Kidney epithelial cell (primary cell): Measurements from ENCODE around the gene DIP2A. TPM values are rescaled to one million over a fixed set of nuclear protein-coding genes. Genes with fewer than 3 reads are reported as not detected.

Experiments
- DNase-seq: peaks from one replicate; pipeline ENCODE4 v3.0.0-alpha.2; 2010; ENCODE audit warnings: low read depth
- H3K27me3 ChIP-seq: 2 replicates; pipeline ENCODE4 v1.6.0; 2011; ENCODE audit warnings: low read length; ENCODE audit not compliant: control insufficient read depth, insufficient read depth
- H3K36me3 ChIP-seq: 2 replicates; pipeline ENCODE4 v1.5.1; 2011; ENCODE audit warnings: low read length; ENCODE audit not compliant: control insufficient read depth, insufficient read depth
- H3K4me3 ChIP-seq: 2 replicates; pipeline ENCODE4 v1.5.1; 2011; ENCODE audit warnings: low read depth, mild to moderate bottlenecking, control low read depth, low read length
- total RNA-seq: library from RNA; depleted of rRNA; stranded (reverse); fragments of >200 nt; gene quantifications from 2 replicates; pipeline ENCODE4 v1.2.3, GENCODE V29; 2015
- TF ChIP-seq, protein P1 (sequence below): IDR thresholded peaks from 2 replicates; pipeline ENCODE4 v1.5.1; 2011; ENCODE audit warnings: mild to moderate bottlenecking, moderate library complexity, low read length, control low read depth, inconsistent platforms; ENCODE audit not compliant: insufficient read depth, poor library complexity, severe bottlenecking

DIP2A gene
- total RNA-seq, 1 donor from 2014 or later = 16.0 TPM

DNA sequence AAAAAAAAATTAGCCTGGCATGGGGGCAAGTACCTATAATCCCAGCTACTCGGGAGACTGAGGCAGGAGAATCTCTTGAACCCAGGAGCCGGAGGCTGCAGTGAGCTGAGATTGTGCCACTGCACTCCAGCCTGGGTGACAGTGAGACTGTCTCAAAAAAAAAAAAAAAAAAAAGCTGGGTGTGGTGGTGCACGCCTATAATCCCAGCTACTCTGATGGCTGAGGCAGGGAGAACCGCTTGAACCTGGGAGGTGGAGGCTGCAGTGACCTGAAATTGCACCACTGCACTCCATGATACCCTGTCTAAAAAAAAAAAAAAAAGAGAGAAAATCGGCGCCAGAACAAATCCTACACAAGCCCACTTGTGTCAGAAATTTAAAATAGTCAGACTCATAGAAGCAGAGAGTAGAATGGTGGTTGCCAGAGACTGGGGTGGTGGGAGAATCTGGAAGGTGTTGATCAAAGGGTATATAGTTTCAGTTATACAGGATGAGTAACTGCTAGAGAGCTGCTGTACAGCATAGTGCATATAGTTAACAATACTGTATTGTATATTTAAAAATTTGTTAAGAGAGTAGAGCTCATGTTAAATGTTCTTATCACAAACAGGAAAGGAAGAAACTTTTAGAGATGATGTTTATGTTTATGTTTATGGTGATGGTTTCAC, 9.6 kb downstream of the DIP2A start:
- Histone ChIP-seq H3K36me3 (no peaks in the 10 kb centered on the region), H3K4me3 (no peak overlapping the region), H3K27me3 (no peaks in the 10 kb centered on the region)
- TF ChIP-seq, protein P1, sequence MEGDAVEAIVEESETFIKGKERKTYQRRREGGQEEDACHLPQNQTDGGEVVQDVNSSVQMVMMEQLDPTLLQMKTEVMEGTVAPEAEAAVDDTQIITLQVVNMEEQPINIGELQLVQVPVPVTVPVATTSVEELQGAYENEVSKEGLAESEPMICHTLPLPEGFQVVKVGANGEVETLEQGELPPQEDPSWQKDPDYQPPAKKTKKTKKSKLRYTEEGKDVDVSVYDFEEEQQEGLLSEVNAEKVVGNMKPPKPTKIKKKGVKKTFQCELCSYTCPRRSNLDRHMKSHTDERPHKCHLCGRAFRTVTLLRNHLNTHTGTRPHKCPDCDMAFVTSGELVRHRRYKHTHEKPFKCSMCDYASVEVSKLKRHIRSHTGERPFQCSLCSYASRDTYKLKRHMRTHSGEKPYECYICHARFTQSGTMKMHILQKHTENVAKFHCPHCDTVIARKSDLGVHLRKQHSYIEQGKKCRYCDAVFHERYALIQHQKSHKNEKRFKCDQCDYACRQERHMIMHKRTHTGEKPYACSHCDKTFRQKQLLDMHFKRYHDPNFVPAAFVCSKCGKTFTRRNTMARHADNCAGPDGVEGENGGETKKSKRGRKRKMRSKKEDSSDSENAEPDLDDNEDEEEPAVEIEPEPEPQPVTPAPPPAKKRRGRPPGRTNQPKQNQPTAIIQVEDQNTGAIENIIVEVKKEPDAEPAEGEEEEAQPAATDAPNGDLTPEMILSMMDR = no peak
- no peak for DNase-seq

DNA sequence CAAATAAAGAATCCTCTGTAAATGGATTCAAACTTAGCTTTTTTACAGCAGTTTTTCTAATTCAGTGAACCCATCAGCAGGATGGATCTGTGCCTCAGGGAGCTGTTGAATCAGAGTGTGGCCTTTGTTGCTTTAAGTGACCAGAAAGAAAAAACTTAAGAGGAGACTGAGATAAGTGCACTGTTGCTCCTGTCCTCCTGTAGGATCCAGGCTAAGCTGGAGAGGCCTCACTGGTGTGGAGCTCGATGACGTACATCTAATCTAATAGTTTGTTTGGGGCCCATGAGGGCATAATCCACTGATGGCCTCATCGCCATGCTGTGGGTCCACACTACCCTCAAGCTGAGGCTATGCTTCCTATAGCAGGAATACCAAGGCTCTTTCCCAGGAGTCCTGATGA, 10.6 kb downstream of the DIP2A start:
- H3K27me3 ChIP-seq = no peaks in the 10 kb centered on the region
- no peak for DNase-seq
- no peaks in the 10 kb centered on the region for H3K36me3 ChIP-seq
- H3K4me3 ChIP-seq = no peak overlapping the region
- TF ChIP-seq, protein P1 = no peak

DNA sequence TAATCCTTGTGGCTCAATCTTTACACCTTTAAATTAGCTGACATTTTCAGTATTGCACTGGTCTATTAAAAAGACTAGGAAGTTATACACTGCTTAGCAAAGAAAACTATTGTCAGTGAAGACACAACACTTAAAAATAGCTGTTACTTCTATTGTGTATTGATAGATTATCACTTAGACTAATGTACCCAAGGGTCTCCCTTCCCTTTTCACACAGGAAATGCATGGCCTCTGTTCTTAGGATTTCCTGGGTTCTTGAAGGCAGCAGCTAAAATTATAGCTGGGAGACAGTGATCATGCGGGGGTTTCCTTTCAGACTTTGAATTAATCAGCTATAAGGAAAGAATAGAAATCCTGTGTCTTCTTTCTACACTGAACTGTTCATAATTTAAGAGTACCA, 12.8 kb downstream of the DIP2A start:
- Histone ChIP-seq H3K4me3 (no peak overlapping the region), H3K27me3 (no peaks in the 10 kb centered on the region), H3K36me3 (no peaks in the 10 kb centered on the region)
- TF ChIP-seq, protein P1 = no peak
- DNase-seq = no peak

DNA sequence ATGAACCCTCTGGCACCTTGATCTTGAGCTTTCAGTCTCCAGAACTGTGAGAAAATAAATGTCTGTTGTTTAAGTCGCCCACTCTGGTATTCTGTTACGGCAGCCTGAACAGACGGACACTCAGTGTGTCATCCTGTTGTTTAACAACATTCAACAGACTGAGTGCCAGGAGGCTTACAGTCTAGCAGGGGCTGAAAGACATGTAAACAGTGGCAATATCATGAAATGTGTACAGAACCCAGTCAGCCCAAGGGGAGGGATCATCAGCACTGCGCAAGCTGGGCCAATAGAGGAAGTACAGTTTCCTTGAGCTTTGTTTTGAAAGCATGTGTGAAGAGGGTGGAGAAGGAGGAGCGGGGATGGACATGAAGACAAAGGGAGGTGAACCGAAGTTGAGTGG, 13.6 kb downstream of the DIP2A start:
- Histone ChIP-seq H3K27me3 (no peaks in the 10 kb centered on the region), H3K4me3 (no peak overlapping the region), H3K36me3 (no peaks in the 10 kb centered on the region)
- TF ChIP-seq, protein P1 = no peak
- DNase-seq = no peak

DNA sequence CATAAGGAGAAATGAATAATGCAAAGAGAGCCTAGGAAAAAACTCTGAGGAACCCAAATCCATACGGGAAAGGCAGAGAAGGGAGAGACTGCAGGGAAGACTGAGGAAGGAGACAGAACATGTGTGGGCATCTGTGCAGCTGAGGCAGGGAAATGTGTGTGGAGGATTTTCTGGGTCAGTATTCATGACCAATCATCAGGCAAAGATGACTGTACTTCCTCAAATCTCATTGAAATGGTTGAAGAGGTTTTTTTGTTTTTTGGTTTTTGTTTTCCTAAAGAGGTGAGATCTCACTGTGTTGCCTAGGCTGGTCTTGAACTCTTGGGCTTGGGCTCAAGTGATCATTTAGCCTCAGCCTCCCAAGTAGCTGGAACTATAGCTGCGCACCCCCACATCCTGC, 15.7 kb downstream of the DIP2A start:
- TF ChIP-seq, protein P1 = no peak
- Histone ChIP-seq H3K4me3 (no peak overlapping the region), H3K27me3 (no peaks in the 10 kb centered on the region), H3K36me3 (no peaks in the 10 kb centered on the region)
- no peak for DNase-seq

DNA sequence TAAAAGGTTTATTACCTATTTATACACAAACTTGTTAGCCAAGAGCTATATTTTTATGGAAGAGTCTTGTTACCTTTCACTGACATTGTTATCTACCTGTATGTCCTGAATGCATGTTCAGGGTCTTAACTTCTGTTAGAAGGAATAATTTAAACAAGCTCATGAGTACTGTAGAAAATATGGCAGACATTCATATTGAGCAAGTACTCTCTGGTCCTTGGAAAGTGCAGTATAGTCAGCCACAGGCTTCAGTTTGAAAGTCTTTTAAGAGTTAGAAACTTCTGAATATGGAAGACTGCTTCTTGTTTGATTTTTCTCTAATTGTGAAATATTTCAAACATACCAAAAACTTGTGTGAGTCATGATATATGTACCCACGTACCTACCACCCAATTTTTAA, 16.6 kb downstream of the DIP2A start:
- Histone ChIP-seq H3K4me3 (no peak overlapping the region), H3K36me3 (no peaks in the 10 kb centered on the region), H3K27me3 (no peaks in the 10 kb centered on the region)
- TF ChIP-seq, protein P1 = no peak
- no peak for DNase-seq
